22Rv1 (cell line): ENCODE results near the gene BLID.

Experiments
- CTCF ChIP-seq: fragments of 450-650 bp; IDR thresholded peaks from 2 replicates; pipeline ENCODE4 v1.5.1; 2017; ENCODE audit warnings: mild to moderate bottlenecking
- ZFX ChIP-seq: fragments of 450-650 bp; IDR thresholded peaks from 2 replicates; pipeline ENCODE4 v1.6.1; 2017; ENCODE audit warnings: antibody characterized with exemption, borderline replicate concordance

DNA sequence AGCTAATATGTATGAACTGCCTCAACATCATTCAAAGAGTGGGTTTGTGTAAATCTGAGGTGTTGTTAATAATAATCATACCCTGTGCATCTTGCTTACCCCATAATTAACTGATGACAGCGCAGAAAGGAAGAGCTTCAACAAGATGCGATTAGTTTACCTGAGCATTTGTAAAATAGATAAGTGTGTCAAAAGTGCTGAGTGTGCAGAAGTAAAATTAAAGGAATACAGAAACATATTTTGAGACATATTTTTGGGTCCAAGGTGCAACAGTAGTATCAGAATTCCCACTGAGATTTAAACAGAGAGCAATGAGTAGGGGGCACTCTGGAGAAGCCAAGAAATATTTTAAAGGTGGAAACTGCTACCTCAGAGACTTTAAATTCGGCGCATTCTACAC is 6.1 kb downstream of the BLID start:
- TF ChIP-seq CTCF (no peak), ZFX (no peak)
